Measurements from ENCODE around the gene HECA. TPM values are rescaled to one million over a fixed set of nuclear protein-coding genes. Genes with fewer than 3 reads are reported as not detected.

Gene HECA
- total RNA-seq, 2 donors from 2014 or later, result 18.0 to 41.1 TPM

DNA sequence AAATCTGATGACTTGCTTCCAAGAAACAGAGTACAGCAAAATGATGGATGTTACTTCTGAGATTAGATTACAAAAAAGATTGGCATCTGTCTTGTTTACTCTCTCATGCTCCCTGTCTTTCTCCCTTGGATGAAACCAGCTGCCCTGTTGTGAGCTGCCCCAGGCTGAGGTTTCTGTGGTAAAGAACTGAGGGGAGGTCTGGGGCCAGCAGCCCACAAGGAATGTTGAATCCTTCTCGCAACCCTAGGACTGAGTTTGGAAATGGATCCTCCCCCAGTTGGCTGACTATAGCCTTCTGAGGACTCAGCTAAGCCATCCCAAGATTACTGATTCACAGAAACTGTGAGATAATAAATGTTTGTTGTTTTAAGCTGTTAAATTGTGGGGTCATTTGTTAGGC is 5.6 kb upstream of the HECA start:
- no peaks in the 10 kb centered on the region for H3K36me3 ChIP-seq
- intact Hi-C loops (cut with DNase I), result loop anchor here (5.0 to 10.0 kb wide), 2 partner anchors 106 to 233 kb away; no protein-coding TSS in a partner anchor
- H3K9me3 ChIP-seq, result no peaks in the 10 kb centered on the region
- H3K4me1 ChIP-seq, result no peaks in the 10 kb centered on the region
- TF ChIP-seq, protein P1, sequence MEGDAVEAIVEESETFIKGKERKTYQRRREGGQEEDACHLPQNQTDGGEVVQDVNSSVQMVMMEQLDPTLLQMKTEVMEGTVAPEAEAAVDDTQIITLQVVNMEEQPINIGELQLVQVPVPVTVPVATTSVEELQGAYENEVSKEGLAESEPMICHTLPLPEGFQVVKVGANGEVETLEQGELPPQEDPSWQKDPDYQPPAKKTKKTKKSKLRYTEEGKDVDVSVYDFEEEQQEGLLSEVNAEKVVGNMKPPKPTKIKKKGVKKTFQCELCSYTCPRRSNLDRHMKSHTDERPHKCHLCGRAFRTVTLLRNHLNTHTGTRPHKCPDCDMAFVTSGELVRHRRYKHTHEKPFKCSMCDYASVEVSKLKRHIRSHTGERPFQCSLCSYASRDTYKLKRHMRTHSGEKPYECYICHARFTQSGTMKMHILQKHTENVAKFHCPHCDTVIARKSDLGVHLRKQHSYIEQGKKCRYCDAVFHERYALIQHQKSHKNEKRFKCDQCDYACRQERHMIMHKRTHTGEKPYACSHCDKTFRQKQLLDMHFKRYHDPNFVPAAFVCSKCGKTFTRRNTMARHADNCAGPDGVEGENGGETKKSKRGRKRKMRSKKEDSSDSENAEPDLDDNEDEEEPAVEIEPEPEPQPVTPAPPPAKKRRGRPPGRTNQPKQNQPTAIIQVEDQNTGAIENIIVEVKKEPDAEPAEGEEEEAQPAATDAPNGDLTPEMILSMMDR (IDR thresholded peaks at IDR 0.05), result no peak
- H3K27me3 ChIP-seq, result no peaks in the 10 kb centered on the region
- H3K4me3 ChIP-seq, result no peak overlapping the region
- no peak overlapping the region for H3K9ac ChIP-seq (ENCODE audit: low read depth in 2 of 2, low read length in 2 of 2)
- no peak for DNase-seq
- no peak overlapping the region for H3K27ac ChIP-seq

DNA sequence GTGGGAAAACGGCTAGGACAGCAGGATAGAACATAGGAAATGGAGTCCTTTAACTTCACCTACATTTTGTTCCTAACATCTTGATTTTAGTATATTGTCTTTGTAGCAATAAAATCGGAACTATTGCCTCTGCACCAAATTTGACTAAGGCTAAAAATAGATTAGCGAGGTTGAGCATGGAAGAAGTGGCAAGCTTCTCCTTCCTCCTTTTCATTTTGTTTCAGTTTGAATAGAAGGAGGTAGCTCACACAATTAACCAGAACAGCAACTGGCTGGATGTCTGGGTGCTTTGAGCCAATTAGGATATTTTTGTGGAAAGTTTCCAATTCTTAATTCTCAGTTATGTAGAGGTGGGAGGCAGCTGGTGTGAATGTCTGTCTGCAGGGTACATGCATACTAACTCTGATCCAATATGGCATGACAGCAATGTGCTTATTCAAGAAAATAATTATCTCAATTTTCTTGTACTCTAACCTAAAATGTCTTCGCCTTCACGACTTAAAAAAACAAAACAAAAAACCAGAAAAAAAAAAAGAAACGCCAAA is 3.1 kb upstream of the HECA start:
- Histone ChIP-seq H3K27me3 (no peaks in the 10 kb centered on the region), H3K9ac (ENCODE audit: low read depth in 2 of 2, low read length in 2 of 2) (no peak overlapping the region), H3K36me3 (no peaks in the 10 kb centered on the region), H3K4me1 (no peaks in the 10 kb centered on the region), H3K9me3 (no peaks in the 10 kb centered on the region), H3K27ac (no peak overlapping the region), H3K4me3 (no peak overlapping the region)
- no peak for DNase-seq
- intact Hi-C loops (cut with DNase I), result no loop called here
- TF ChIP-seq, protein P1 (IDR thresholded peaks at IDR 0.05), result no peak

DNA sequence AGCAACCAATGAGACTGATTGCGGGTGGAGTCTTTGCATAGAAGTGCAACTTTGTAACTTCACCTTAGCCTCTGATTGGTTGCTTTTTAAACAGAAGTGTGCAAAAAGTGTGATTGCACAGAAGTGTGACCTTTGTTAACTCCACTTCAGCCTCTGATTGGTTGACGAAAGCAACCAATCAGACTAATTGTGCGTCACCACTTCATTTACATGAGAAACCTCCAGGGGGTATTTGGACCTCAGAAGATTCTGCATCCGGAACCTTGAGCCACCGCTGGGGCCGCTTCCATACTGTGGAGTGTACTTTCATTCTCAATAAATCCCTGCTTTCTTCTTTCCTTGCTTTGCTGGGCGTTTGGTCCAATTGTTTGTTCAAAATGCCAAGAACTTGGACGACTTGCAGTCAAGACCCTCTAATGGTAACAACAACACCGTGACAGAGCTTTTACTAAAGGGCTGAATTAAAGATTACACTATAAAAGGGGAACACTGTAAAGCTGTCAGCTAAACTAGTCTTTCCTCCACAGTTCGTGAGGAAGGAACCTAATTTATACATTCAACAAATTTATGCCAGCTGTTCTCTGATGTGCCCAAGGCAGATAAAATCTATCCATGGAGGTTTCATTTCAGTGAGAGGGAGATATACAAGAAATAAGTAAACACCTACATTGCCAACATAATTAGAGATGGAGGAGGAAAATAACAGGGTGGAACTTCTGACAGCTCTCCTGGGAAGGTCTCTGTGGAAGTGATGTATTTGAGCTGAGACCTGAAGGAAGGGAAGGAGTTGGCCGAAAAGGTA is 1.4 kb upstream of the HECA start:
- H3K4me1 ChIP-seq, result no peaks in the 10 kb centered on the region
- no peak overlapping the region for H3K9ac ChIP-seq (ENCODE audit: low read depth in 2 of 2, low read length in 2 of 2)
- H3K27me3 ChIP-seq, result no peaks in the 10 kb centered on the region
- intact Hi-C loops (cut with DNase I), result no loop called here
- no peak for DNase-seq
- H3K27ac ChIP-seq, result peak overlapping the region; percentile 19
- H3K4me3 ChIP-seq, result no peak overlapping the region
- no peaks in the 10 kb centered on the region for H3K9me3 ChIP-seq
- TF ChIP-seq, protein P1 (IDR thresholded peaks at IDR 0.05), result no peak
- H3K36me3 ChIP-seq, result no peaks in the 10 kb centered on the region

DNA sequence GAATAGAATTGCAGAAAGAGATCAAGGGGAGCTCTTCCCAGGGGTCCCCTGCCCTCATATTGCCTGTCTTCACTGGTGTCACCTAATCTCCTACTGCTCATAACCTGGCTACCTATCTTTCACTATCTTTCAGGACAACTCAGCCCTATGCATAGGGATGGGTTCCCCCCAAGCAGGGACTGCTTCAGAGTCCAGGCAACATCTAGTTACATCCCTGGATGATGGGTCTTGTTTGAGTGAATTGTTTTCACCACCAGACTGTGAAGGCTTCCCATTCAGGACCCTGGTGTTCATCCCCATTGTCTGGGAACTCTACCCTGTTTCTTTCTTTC is 850 bp upstream of the HECA start:
- Histone ChIP-seq H3K27me3 (no peaks in the 10 kb centered on the region), H3K4me3 (no peak overlapping the region), H3K4me1 (no peaks in the 10 kb centered on the region), H3K9ac (ENCODE audit: low read depth in 2 of 2, low read length in 2 of 2) (no peak overlapping the region), H3K27ac (peak overlapping the region; percentile 19), H3K36me3 (no peaks in the 10 kb centered on the region), H3K9me3 (no peaks in the 10 kb centered on the region)
- intact Hi-C loops (cut with DNase I), result no loop called here
- TF ChIP-seq, protein P1 (IDR thresholded peaks at IDR 0.05), result no peak
- no peak for DNase-seq

DNA sequence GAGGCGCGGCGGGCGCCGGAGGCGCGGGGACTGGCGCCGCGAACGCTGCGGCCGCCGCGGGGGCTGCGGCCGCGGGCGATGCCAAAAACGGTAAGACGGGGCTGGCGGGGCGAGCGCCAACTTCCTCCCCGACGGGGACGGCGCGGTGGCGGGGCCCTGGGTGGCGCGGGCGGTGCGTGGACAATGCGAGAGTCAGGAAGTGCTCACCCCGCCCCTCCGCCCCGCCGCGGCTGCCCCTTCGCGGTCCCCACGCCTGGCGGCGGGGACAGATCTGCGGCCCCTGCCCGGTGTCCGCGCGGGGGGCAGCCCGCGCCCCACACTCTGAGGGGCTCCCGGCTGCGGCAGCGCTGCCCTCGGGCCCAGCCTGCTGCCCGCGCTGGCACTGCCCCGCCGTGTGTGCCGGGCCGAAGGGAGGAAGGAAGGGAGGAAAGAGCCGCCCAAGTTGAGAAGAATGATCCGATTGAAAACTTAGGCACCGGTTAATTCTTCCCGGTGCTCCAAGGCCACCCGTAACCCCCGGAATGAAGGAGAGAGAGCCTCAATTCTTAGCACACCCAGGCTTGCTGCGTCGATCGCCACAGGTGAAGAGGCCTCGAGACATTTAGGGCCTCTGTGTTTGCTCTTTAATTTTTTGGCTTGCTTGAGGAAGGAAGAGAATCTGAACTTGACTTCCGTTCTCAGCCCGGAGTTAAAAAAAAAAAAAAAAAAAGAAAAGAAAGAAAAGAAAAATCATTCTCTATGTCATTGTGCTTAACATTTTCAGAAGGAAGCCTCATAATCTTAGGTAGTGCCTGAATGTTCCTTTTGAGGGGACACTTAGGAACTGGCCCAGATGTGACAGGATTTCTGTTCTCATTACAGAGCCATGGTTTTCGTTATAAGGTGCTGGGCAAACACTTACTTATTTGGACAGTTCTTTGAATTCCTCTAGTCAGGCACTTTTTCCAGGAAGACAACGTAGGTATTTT is 982 bp downstream of the HECA start:
- Histone ChIP-seq H3K9ac (ENCODE audit: low read depth in 2 of 2, low read length in 2 of 2) (peak overlapping the region; percentile 91 to 99), H3K27ac (peak overlapping the region; percentile 93), H3K4me1 (no peaks in the 10 kb centered on the region), H3K27me3 (no peaks in the 10 kb centered on the region), H3K36me3 (no peaks in the 10 kb centered on the region), H3K4me3 (peak overlapping the region; percentile 83), H3K9me3 (no peaks in the 10 kb centered on the region)
- intact Hi-C loops (cut with DNase I), result no loop called here
- peak; percentile 71 for DNase-seq
- TF ChIP-seq, protein P1 (IDR thresholded peaks at IDR 0.05), result no peak

All from colonic mucosa (tissue), 4 donors.